Esophagus squamous epithelium (tissue), 5 donors: ENCODE results near the gene FOXF1. TPM values are rescaled to one million over a fixed set of nuclear protein-coding genes. Genes with fewer than 3 reads are reported as not detected.

Experiments
- DNase-seq: peaks from one replicate; lab custom pipeline; 2025; lab: John Stamatoyannopoulos, UW
- H3K27ac ChIP-seq, 4 donors: fragments of 200-600 bp; sonication (generic); one replicate each; pipeline ENCODE4 v1.5.1; 2016 to 2019; ENCODE audit warnings: mild to moderate bottlenecking in 1 of 4
- H3K27me3 ChIP-seq, 4 donors: fragments of 200-600 bp; sonication (generic); 1 replicate in 3 of 4; 2 replicates in 1 of 4; pipeline versions ENCODE4 v1.5.1 to v1.6.0; 2017 to 2021; ENCODE audit warnings: antibody characterized with exemption in 1 of 4
- H3K36me3 ChIP-seq, 3 donors: fragments of 200-600 bp; sonication (generic); one replicate each; pipeline ENCODE4 v1.5.1; 2016 to 2019
- H3K4me1 ChIP-seq, 3 donors: fragments of 200-600 bp; sonication (generic); one replicate each; pipeline ENCODE4 v1.5.1; 2017 to 2019
- H3K4me3 ChIP-seq, 4 donors: fragments of 200-600 bp; sonication (generic); 1 replicate in 3 of 4; 2 replicates in 1 of 4; pipeline ENCODE4 v1.5.1; 2016 to 2019; ENCODE audit warnings: mild to moderate bottlenecking in 2 of 4, moderate library complexity in 1 of 4
- H3K9me3 ChIP-seq, 3 donors: fragments of 200-600 bp; sonication (generic); one replicate each; pipeline ENCODE4 v1.5.1; 2016 to 2019
- CTCF ChIP-seq, 6 experiments: fragments of 450-650 bp in 4 of 6; fragments of 200-600 bp in 2 of 6; sonication (generic) in 2 of 6; IDR thresholded peaks; one replicate each; pipeline ENCODE4 v1.5.1; 2016 to 2019; ENCODE audit warnings: antibody characterized with exemption in 6 of 6, mild to moderate bottlenecking in 4 of 6, moderate library complexity in 4 of 6
- POLR2A ChIP-seq, 4 donors: fragments of 450-650 bp; IDR thresholded peaks; one replicate each; pipeline ENCODE4 v1.6.1; 2017; ENCODE audit warnings: antibody characterized with exemption in 4 of 4, mild to moderate bottlenecking in 4 of 4, moderate library complexity in 3 of 4
- WGBS, 2 donors: methylation state at CpG; one replicate each; pipeline ENCODE4 v1.1.5; 2018; 5-methylcytosine and 5-hydroxymethylcytosine counted together
- intact Hi-C: fragments of 100-400 bp; cut with DNase I; formaldehyde crosslinking; loops from one replicate; pipeline ENCODE4 v1.15.0; 2022
- total RNA-seq, 4 donors: library from RNA; depleted of rRNA; stranded (reverse); fragments of >200 nt; gene quantifications; one replicate each; pipeline ENCODE4 v1.1.0, GENCODE V29; 2016
- donor health status: DM: yes; HTN: yes; CAD: no.

FOXF1 gene
- total RNA-seq, 4 donors from 2014 or later: 0.76 to 8.6 (median 3.0) TPM

DNA sequence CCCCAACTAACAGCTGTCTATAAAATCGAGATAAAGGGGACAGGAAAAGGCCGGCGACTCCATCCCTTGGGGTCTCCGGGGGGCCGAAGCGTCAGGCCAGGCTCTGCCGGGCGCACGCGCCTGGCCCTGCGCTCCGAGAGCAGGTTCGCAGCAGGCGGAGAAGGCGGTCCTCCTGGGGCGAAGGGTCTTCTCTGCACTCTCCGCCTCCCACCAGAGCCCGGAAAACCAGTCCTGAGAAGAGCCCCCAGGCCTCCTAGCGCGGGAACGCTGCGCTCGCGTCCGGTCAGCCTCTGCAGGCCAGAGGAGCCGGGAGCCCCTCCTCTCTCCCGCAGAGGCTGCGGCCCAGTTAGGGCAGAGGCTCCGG, 5.1 kb downstream of the FOXF1 start:
- TF ChIP-seq POLR2A (IDR thresholded peaks at IDR 0.05) (no peak), CTCF (IDR thresholded peaks at IDR 0.05) (no peak)
- Histone ChIP-seq H3K4me1 (peaks cover 15 to 54% (median 19%) of the 10 kb centered on the region in 3 donors), H3K27ac (peak overlapping the region; percentile 68 to 95 (median 89)), H3K36me3 (no peaks in the 10 kb centered on the region), H3K9me3 (no peaks in the 10 kb centered on the region), H3K27me3 (peaks cover 0 to 99% (median 15%) of the 10 kb centered on the region in 4 donors), H3K4me3 (peak overlapping the region; percentile 21 to 69 (median 64))
- 26% methylated on average over 18 of the region's 29 CpGs; no CpG with 5 or more reads in 1 of the 2 donors for WGBS, 2 donors
- intact Hi-C loops: loop anchor here (5.0 kb wide), 2 partner anchors 318 to 438 kb away; no protein-coding TSS in a partner anchor
- no peak for DNase-seq

GRCh38 chr16:86515777-86516622, 5.7 kb downstream of the FOXF1 start:
- WGBS, 2 donors: 14 to 32% methylated on average over 13 to 22 of the region's 64 CpGs
- no peak for DNase-seq
- Histone ChIP-seq H3K9me3 (no peaks in the 10 kb centered on the region), H3K36me3 (no peaks in the 10 kb centered on the region), H3K4me3 (peak overlapping the region; percentile 21 to 69 (median 64)), H3K27me3 (peaks cover 0 to 99% (median 15%) of the 10 kb centered on the region in 4 donors), H3K27ac (peak overlapping the region; percentile 68 to 95 (median 89)), H3K4me1 (peaks cover 14 to 54% (median 16%) of the 10 kb centered on the region in 3 donors)
- no peak for TF ChIP-seq CTCF (IDR thresholded peaks at IDR 0.05)
- TF ChIP-seq POLR2A (IDR thresholded peaks at IDR 0.05): no peak
- intact Hi-C loops: loop anchor here (5.0 kb wide), 2 partner anchors 319 to 439 kb away; no protein-coding TSS in a partner anchor

DNA sequence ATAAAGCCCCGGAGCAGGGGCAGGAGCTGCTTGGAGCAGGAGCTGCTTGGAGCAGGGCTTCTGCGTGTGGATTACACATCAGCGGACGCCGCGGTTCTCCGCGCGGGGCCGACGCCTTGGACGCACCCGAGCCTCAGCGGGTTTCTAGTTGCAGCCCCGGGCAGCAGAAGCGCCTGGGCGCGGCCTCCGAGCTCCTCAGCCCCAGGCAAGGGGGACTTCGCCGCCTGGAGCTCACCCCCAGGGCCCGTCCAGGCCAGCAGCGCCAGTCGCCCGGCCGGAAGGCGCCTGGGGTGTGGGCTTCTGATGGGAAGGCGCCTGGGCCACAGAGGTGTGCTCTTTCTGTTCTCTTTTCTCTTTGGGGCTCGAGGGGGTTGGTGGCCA, 6.3 kb downstream of the FOXF1 start:
- intact Hi-C loops: loop anchor here (5.0 kb wide), 2 partner anchors 319 to 439 kb away; no protein-coding TSS in a partner anchor
- Histone ChIP-seq H3K27me3 (peaks cover 0 to 99% (median 14%) of the 10 kb centered on the region in 4 donors), H3K36me3 (no peaks in the 10 kb centered on the region), H3K4me3 (peak overlapping the region in 3 of 4 donors; percentile 63 to 69 (median 64)), H3K4me1 (peaks cover 14 to 49% (median 16%) of the 10 kb centered on the region in 3 donors), H3K9me3 (no peaks in the 10 kb centered on the region), H3K27ac (peak overlapping the region; percentile 68 to 95 (median 89))
- no peak for DNase-seq
- 17 to 37% methylated on average over 2 to 16 of the region's 29 CpGs for WGBS, 2 donors
- TF ChIP-seq CTCF (IDR thresholded peaks at IDR 0.05) (no peak), POLR2A (IDR thresholded peaks at IDR 0.05) (no peak)

GRCh38 chr16:86517033-86517432, 6.7 kb downstream of the FOXF1 start:
- 0 to 67% methylated on average over 1 to 3 of the region's 9 CpGs for WGBS, 2 donors
- H3K4me1 ChIP-seq: peaks cover 14 to 49% (median 16%) of the 10 kb centered on the region in 3 donors
- H3K9me3 ChIP-seq: no peaks in the 10 kb centered on the region
- no peaks in the 10 kb centered on the region for H3K36me3 ChIP-seq
- no peak for DNase-seq
- TF ChIP-seq CTCF (IDR thresholded peaks at IDR 0.05): no peak
- no peak for TF ChIP-seq POLR2A (IDR thresholded peaks at IDR 0.05)
- intact Hi-C loops: loop anchor here (5.0 kb wide), 2 partner anchors 320 to 440 kb away; no protein-coding TSS in a partner anchor
- H3K27ac ChIP-seq: peak overlapping the region; percentile 68 to 95 (median 89)
- peak overlapping the region in 3 of 4 donors; percentile 63 to 69 (median 64) for H3K4me3 ChIP-seq
- peaks cover 0 to 99% (median 11%) of the 10 kb centered on the region in 4 donors for H3K27me3 ChIP-seq
